ENCODE measurements around the gene WWOX.

The WWOX gene

DNA sequence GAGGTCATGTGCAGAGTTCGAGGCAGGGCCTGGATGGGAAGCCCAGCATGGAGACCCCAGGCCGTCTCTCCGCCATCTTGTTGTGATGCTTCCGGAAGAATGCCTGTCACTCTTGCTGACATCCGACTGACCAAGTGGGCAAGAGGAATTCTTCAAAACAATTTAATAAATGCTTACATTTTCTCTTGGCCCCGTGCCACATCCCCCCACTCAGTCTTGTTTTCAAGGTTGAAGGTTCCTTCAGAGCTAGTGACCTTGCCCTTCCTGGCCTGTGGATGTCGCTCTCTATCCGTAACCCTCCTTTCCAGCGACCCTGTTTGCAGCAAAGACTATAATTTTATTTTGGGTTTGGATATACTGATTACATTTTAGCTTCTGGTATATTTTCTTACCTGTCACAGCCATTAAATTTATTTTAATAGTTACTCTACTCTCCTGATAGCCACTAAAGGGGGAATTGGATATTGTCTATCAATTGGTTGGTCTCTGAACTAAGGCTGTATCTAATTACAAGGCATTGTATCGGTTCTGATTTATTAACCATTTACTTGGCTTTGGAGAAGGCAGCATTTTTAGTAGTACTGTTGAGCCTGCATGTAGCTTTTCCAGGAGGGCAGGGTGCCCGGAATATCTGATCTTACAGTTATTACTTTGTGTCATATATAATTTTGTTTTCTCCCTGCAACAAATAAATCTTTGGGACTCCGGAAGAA lies 264.5 kb downstream of the WWOX start:
- WGBS (ENCODE audit: extremely low coverage, insufficient coverage, low lambda C conversion rate) = no CpG with 5 or more reads among the region's 12 CpGs
- DNase-seq = peak; percentile 11
- H4K8ac ChIP-seq (ENCODE audit: low read depth, low read length) = no peak overlapping the region

DNA sequence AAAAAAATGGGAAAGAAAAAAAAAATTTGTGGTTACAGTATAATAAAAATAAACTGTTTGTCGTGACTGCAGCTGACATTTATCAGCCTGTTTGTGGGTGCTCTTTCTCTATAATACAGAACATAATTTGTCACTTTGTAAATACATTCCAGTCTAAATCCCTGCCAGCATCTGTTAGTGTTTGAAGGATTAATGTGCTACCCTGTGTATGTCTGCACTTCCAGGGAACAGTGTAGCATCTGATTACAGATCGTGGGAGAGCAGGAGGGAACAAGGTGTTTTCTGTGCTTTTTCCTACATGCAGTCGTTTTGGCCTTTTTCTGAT lies 265.1 kb downstream of the WWOX start:
- no peak overlapping the region for H2BK15ac ChIP-seq (replicated peaks; ENCODE audit: low read depth)
- no peak overlapping the region for H3K18ac ChIP-seq (ENCODE audit: low read length)
- no peak overlapping the region for H3K4ac ChIP-seq (ENCODE audit: low read depth, low read length)
- no peaks in the 10 kb centered on the region for H3K79me1 ChIP-seq (ENCODE audit: low read length)
- H2BK120ac ChIP-seq (ENCODE audit: low read depth, low read length) = no peak overlapping the region
- DNase-seq = no peak
- no peaks in the 10 kb centered on the region for H3K36me3 ChIP-seq (ENCODE audit: control insufficient read depth, insufficient read depth, low read length)
- no peak overlapping the region for H3K4me2 ChIP-seq (ENCODE audit: low read length)
- no peak overlapping the region for H4K5ac ChIP-seq (ENCODE audit: low read length)
- no peak overlapping the region for H2BK5ac ChIP-seq (ENCODE audit: low read length)
- no peak overlapping the region for H3K23ac ChIP-seq (ENCODE audit: low read length)
- no peak overlapping the region for H3K56ac ChIP-seq (ENCODE audit: low read length)
- H3K4me1 ChIP-seq (ENCODE audit: control insufficient read depth, low read depth, low read length) = no peaks in the 10 kb centered on the region
- H3K79me2 ChIP-seq (ENCODE audit: control insufficient read depth, insufficient read depth, low read length) = no peaks in the 10 kb centered on the region
- no peak overlapping the region for H3K27ac ChIP-seq (ENCODE audit: low read depth, low read length)
- H3K9ac ChIP-seq (ENCODE audit: low read length) = no peak overlapping the region
- H3K4me3 ChIP-seq (ENCODE audit: low read length) = no peak overlapping the region
- H3K27me3 ChIP-seq (ENCODE audit: insufficient read depth, low read length, poor library complexity) = no peaks in the 10 kb centered on the region
- no peak overlapping the region for H4K8ac ChIP-seq (ENCODE audit: low read depth, low read length)
- no peak overlapping the region for H2AK5ac ChIP-seq (ENCODE audit: low read length)
- no CpG with 5 or more reads among the region's 3 CpGs for WGBS (ENCODE audit: extremely low coverage, insufficient coverage, low lambda C conversion rate)

More for the DNA sequence above, 264.5 kb downstream of the WWOX start:
- H3K9ac ChIP-seq (ENCODE audit: low read length) = no peak overlapping the region
- no peak overlapping the region for H3K18ac ChIP-seq (ENCODE audit: low read length)
- H3K4me1 ChIP-seq (ENCODE audit: control insufficient read depth, low read depth, low read length) = no peaks in the 10 kb centered on the region
- H2BK5ac ChIP-seq (ENCODE audit: low read length) = no peak overlapping the region
- H3K56ac ChIP-seq (ENCODE audit: low read length) = no peak overlapping the region
- no peak overlapping the region for H3K23ac ChIP-seq (ENCODE audit: low read length)
- no peak overlapping the region for H3K27ac ChIP-seq (ENCODE audit: low read depth, low read length)
- no peaks in the 10 kb centered on the region for H3K36me3 ChIP-seq (ENCODE audit: control insufficient read depth, insufficient read depth, low read length)
- H2AK5ac ChIP-seq (ENCODE audit: low read length) = no peak overlapping the region
- H3K4me2 ChIP-seq (ENCODE audit: low read length) = no peak overlapping the region
- no peak overlapping the region for H3K4me3 ChIP-seq (ENCODE audit: low read length)
- H3K79me1 ChIP-seq (ENCODE audit: low read length) = no peaks in the 10 kb centered on the region
- H3K4ac ChIP-seq (ENCODE audit: low read depth, low read length) = no peak overlapping the region
- H2BK120ac ChIP-seq (ENCODE audit: low read depth, low read length) = no peak overlapping the region
- H3K79me2 ChIP-seq (ENCODE audit: control insufficient read depth, insufficient read depth, low read length) = no peaks in the 10 kb centered on the region
- H3K27me3 ChIP-seq (ENCODE audit: insufficient read depth, low read length, poor library complexity) = no peaks in the 10 kb centered on the region
- H2BK15ac ChIP-seq (replicated peaks; ENCODE audit: low read depth) = no peak overlapping the region
- H4K5ac ChIP-seq (ENCODE audit: low read length) = no peak overlapping the region

DNA sequence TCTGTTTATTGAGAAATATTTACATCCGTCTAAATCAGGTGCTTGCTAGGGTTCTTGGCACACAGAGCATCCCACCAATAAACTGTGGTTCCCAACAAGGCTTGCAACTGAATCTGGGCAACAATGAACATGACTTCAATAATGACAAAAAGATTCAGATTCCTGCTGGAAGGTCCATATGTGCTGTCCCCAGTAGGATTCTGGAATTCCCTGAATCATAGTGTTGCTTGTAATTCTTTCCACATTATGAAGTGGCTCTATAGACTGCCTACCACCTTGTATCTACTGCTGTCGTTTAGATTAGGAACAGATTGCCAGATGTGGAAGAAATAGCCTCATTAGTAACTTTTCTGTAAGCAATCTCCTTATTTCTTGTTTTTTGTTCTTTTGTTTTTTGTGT lies 265.9 kb downstream of the WWOX start:
- Histone ChIP-seq H3K9ac (ENCODE audit: low read length) (no peak overlapping the region), H3K4me2 (ENCODE audit: low read length) (no peak overlapping the region), H3K27me3 (ENCODE audit: insufficient read depth, low read length, poor library complexity) (no peaks in the 10 kb centered on the region), H2BK5ac (ENCODE audit: low read length) (no peak overlapping the region), H3K4me1 (ENCODE audit: control insufficient read depth, low read depth, low read length) (no peaks in the 10 kb centered on the region), H2BK120ac (ENCODE audit: low read depth, low read length) (no peak overlapping the region), H3K79me2 (ENCODE audit: control insufficient read depth, insufficient read depth, low read length) (no peaks in the 10 kb centered on the region), H4K5ac (ENCODE audit: low read length) (no peak overlapping the region), H3K18ac (ENCODE audit: low read length) (no peak overlapping the region), H2BK15ac (replicated peaks; ENCODE audit: low read depth) (no peak overlapping the region), H3K79me1 (ENCODE audit: low read length) (no peaks in the 10 kb centered on the region), H3K27ac (ENCODE audit: low read depth, low read length) (no peak overlapping the region), H3K36me3 (ENCODE audit: control insufficient read depth, insufficient read depth, low read length) (no peaks in the 10 kb centered on the region), H3K56ac (ENCODE audit: low read length) (no peak overlapping the region), H3K4ac (ENCODE audit: low read depth, low read length) (no peak overlapping the region), H2AK5ac (ENCODE audit: low read length) (no peak overlapping the region), H3K23ac (ENCODE audit: low read length) (no peak overlapping the region), H3K4me3 (ENCODE audit: low read length) (no peak overlapping the region), H4K8ac (ENCODE audit: low read depth, low read length) (no peak overlapping the region)
- WGBS (ENCODE audit: extremely low coverage, insufficient coverage, low lambda C conversion rate) = no CpG with 5 or more reads among the region's 2 CpGs
- DNase-seq = no peak

GRCh38 chr16:78368121-78369102 lies 269.0 kb downstream of the WWOX start:
- Histone ChIP-seq H3K4me3 (ENCODE audit: low read length) (no peak overlapping the region), H2AK5ac (ENCODE audit: low read length) (no peak overlapping the region), H2BK5ac (ENCODE audit: low read length) (no peak overlapping the region), H3K4me1 (ENCODE audit: control insufficient read depth, low read depth, low read length) (peaks cover 8% of the 10 kb centered on the region), H3K18ac (ENCODE audit: low read length) (no peak overlapping the region), H3K9ac (ENCODE audit: low read length) (no peak overlapping the region), H3K27me3 (ENCODE audit: insufficient read depth, low read length, poor library complexity) (no peaks in the 10 kb centered on the region), H3K27ac (ENCODE audit: low read depth, low read length) (no peak overlapping the region), H3K79me1 (ENCODE audit: low read length) (no peaks in the 10 kb centered on the region), H3K4me2 (ENCODE audit: low read length) (no peak overlapping the region), H2BK15ac (replicated peaks; ENCODE audit: low read depth) (no peak overlapping the region), H2BK120ac (ENCODE audit: low read depth, low read length) (no peak overlapping the region), H3K56ac (ENCODE audit: low read length) (no peak overlapping the region), H4K5ac (ENCODE audit: low read length) (no peak overlapping the region), H3K79me2 (ENCODE audit: control insufficient read depth, insufficient read depth, low read length) (no peaks in the 10 kb centered on the region), H3K4ac (ENCODE audit: low read depth, low read length) (no peak overlapping the region), H4K8ac (ENCODE audit: low read depth, low read length) (no peak overlapping the region), H3K23ac (ENCODE audit: low read length) (no peak overlapping the region), H3K36me3 (ENCODE audit: control insufficient read depth, insufficient read depth, low read length) (no peaks in the 10 kb centered on the region)
- no CpG with 5 or more reads among the region's 10 CpGs for WGBS (ENCODE audit: extremely low coverage, insufficient coverage, low lambda C conversion rate)
- DNase-seq = no peak

DNA sequence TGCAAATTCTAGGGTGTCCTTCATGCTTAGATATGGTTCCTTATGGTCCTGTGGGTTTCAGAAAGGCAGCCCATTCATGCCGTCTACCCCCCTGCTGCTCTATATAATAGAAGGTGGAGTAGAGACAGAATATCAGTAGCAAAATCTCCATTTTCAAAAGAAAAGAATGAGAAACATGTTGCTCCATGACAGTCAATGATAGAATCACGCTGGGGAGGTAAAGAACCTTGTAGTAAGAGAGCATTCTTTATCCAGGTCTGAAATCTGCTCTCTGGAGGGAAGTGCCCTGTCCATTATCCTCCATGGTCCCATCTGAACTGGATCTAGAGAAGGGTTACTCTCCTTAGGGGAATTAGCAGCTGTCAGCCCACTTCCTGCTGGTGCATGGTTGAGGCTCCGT lies 272.8 kb downstream of the WWOX start:
- Histone ChIP-seq H3K23ac (ENCODE audit: low read length) (no peak overlapping the region), H3K4me2 (ENCODE audit: low read length) (no peak overlapping the region), H3K4ac (ENCODE audit: low read depth, low read length) (no peak overlapping the region), H3K4me3 (ENCODE audit: low read length) (no peak overlapping the region), H2BK120ac (ENCODE audit: low read depth, low read length) (no peak overlapping the region), H3K27me3 (ENCODE audit: insufficient read depth, low read length, poor library complexity) (no peaks in the 10 kb centered on the region), H2AK5ac (ENCODE audit: low read length) (no peak overlapping the region), H3K4me1 (ENCODE audit: control insufficient read depth, low read depth, low read length) (peaks cover 8% of the 10 kb centered on the region), H3K18ac (ENCODE audit: low read length) (no peak overlapping the region), H3K56ac (ENCODE audit: low read length) (no peak overlapping the region), H2BK5ac (ENCODE audit: low read length) (no peak overlapping the region), H4K5ac (ENCODE audit: low read length) (no peak overlapping the region), H3K9ac (ENCODE audit: low read length) (no peak overlapping the region), H3K36me3 (ENCODE audit: control insufficient read depth, insufficient read depth, low read length) (no peaks in the 10 kb centered on the region), H2BK15ac (replicated peaks; ENCODE audit: low read depth) (no peak overlapping the region), H3K79me1 (ENCODE audit: low read length) (no peaks in the 10 kb centered on the region), H3K79me2 (ENCODE audit: control insufficient read depth, insufficient read depth, low read length) (no peaks in the 10 kb centered on the region), H3K27ac (ENCODE audit: low read depth, low read length) (peak overlapping the region; percentile 65), H4K8ac (ENCODE audit: low read depth, low read length) (no peak overlapping the region)
- DNase-seq = peak; percentile 68
- no CpG with 5 or more reads among the region's 3 CpGs for WGBS (ENCODE audit: extremely low coverage, insufficient coverage, low lambda C conversion rate)

All from mesendoderm (in vitro differentiated cells).